GM19467 (cell line): Measurements from ENCODE around the gene ARHGAP8.

Source experiments
- ATAC-seq: cut with Tn5 transposase; IDR thresholded peaks from one replicate; pipeline ENCODE4 v1.9.1; 2021; ENCODE audit warnings: mild to moderate bottlenecking, moderate library complexity; ENCODE audit not compliant: unreplicated experiment

ARHGAP8 gene

GRCh38 chr22:44882226-44882905 is 130.0 kb downstream of the ARHGAP8 start:
- ATAC-seq, result no peak

GRCh38 chr22:44883011-44883421 is 130.6 kb downstream of the ARHGAP8 start:
- ATAC-seq, result no peak

- ATAC-seq, result no peak
These were observed 132.2 kb downstream of the ARHGAP8 start for GRCh38 chr22:44884562-44884961.

GRCh38 chr22:44884968-44885805 is 132.8 kb downstream of the ARHGAP8 start:
- ATAC-seq, result no peak

GRCh38 chr22:44885806-44886360 is 133.5 kb downstream of the ARHGAP8 start:
- no peak for ATAC-seq

- no peak for ATAC-seq
These were observed 135.6 kb downstream of the ARHGAP8 start for GRCh38 chr22:44887941-44888366.

- ATAC-seq, result no peak
These were observed 136.3 kb downstream of the ARHGAP8 start for GRCh38 chr22:44888491-44889254.

GRCh38 chr22:44889255-44889878 is 137.0 kb downstream of the ARHGAP8 start:
- no peak for ATAC-seq

- no peak for ATAC-seq
These were observed 138.3 kb downstream of the ARHGAP8 start for GRCh38 chr22:44890416-44891292.

GRCh38 chr22:44891293-44891747 is 138.9 kb downstream of the ARHGAP8 start:
- no peak for ATAC-seq

- no peak for ATAC-seq
These were observed 139.4 kb downstream of the ARHGAP8 start for GRCh38 chr22:44891791-44892190.

GRCh38 chr22:44892243-44892642 is 139.9 kb downstream of the ARHGAP8 start:
- no peak for ATAC-seq

GRCh38 chr22:44892803-44893730 is 140.7 kb downstream of the ARHGAP8 start:
- no peak for ATAC-seq

- no peak for ATAC-seq
These were observed 141.3 kb downstream of the ARHGAP8 start for GRCh38 chr22:44893731-44894080.

GRCh38 chr22:44894321-44894720 is 141.9 kb downstream of the ARHGAP8 start:
- ATAC-seq, result no peak

GRCh38 chr22:44894782-44895181 is 142.4 kb downstream of the ARHGAP8 start:
- no peak for ATAC-seq

- ATAC-seq, result no peak
These were observed 143.1 kb downstream of the ARHGAP8 start for GRCh38 chr22:44895296-44896055.

- ATAC-seq, result no peak
These were observed 145.9 kb downstream of the ARHGAP8 start for GRCh38 chr22:44898236-44898635.
